IPS DF 19.7 (cell line): ENCODE measurements around the gene PUS3.
A peak's percentile ranks its signal among the peaks of the same experiment; 100 is the strongest.

ENCODE experiments used
- DNase-seq: peaks from one replicate; pipeline ENCODE4 v3.0.0-alpha.2; 2013; ENCODE audit warnings: low read depth, low spot score

PUS3 gene, protein sequence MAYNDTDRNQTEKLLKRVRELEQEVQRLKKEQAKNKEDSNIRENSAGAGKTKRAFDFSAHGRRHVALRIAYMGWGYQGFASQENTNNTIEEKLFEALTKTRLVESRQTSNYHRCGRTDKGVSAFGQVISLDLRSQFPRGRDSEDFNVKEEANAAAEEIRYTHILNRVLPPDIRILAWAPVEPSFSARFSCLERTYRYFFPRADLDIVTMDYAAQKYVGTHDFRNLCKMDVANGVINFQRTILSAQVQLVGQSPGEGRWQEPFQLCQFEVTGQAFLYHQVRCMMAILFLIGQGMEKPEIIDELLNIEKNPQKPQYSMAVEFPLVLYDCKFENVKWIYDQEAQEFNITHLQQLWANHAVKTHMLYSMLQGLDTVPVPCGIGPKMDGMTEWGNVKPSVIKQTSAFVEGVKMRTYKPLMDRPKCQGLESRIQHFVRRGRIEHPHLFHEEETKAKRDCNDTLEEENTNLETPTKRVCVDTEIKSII

DNA sequence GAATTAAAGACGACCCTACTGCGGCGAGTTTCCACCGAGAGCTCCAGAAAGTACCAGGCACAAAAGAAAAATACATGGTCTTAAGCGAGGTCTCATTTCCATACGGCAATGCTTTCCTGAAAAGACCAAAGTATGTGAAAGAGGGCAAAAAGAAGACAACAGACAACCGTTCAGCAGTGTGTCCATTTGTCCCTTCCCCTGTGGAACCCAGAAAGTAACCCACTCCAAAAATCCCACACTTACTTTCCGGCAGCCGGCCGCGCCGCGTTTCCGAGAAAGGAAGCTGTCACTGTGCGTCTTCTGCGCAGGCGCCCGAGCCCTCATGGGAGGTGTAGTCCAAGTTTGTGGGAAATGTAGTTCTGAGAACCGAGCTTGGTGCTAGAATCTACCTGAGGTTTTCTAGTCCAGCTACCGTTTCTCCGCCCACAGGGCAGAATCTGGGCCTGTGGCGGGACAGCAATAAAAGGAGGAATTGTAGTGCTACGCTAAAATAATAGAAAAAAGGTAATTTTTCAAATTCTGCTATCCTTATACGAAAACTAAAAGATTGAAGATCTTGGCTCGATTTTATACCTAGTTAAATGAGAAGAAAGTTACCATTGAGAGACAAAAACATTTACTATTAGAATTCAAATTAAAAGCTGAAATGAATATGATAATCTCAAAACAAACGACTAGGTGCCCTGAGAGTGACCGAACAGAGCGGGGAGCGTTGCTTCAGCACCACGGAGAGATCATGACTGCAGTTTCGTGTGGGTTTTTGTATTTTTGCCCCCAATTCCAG, at the start of gene PUS3:
Gene PUS3 (minus strand): TSS at position 280 of the 784 bp plus-strand sequence. CDS start 6,922 bp downstream, outside the sequence.
- DNase-seq = peak; percentile 80

DNA sequence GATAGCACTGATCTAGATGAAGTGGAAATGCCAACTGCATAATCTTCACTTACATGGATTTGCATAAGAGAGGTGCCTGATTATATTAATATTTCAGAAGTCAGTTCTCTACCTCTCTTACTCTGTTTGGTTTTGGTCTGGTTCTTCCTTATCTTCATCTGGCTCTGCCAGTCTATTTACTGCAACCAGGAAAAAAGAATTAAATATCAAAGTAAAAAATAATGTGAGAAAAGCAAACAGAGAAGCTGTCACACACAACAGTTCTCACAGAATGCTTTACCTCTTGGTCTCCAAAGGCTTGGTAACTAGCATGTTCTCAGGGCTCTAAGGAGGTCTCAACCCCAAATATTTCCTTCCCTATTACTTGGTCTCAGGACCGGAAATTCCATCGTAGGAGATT, 49.6 kb upstream of the PUS3 start:
- no peak for DNase-seq

DNA sequence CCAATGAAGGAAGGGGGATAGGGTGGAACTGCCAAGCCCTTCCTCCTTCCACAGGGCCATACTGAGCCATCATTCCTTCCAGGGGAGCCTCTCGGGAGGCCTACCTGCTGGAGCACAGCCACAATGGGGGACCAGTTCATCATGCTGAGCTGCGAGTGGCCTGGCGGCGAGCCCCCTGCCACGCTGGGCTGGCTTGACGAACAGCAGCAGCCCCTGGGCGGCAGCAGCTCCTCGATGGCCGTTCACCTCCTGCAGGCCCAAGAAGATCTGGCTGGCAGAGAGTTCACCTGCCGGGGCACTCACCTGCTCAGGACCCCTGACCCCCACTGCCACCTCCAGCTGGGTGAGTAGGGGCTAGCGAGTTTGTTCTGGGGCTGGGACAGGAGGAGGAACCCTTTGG, 48.7 kb upstream of the PUS3 start:
- no peak for DNase-seq

DNA sequence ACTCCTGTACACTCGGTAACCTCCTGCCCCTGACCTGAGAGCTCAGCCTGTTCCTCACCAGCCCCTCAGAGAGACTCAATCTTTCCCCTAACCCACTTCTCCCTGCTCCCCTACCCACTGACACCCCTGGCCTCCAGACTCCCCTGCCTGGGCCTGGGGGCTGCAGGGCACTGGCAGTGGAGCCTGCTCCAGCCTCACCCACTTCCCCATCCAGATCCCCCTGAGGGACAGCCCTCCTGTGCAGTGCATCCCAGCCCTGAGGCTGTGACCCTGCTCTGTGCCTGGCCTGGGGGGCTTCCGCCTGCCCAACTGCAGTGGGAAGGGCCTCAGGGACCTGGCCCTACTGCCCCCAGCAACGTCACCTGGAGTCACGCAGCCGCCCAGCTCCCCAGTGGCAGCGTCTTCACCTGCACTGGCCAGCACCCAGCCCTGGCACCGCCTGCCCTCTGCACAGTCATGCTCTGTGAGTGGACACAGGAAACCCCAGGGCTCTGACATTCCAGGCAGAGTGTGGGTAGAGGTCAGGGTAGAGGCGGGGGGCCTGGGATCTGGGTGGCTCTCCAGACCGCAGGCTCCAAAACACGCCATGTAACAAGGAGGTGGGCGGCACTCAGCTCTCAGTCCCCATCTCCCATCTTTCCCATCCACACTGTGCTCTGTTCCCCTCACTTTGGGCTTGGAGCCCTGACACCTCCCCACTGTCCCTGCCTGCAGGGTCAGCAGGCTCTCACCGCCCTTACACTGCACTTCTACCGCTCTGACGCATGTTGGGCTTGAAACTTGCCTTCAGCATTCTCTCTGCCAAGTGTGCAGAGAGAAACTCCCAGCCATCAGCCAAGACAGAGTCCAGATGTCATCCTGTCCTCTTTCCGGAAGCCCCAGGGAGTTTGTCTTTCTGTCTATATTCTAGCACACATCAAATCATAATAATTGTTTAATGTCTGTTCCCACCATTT, 48.0 kb upstream of the PUS3 start:
- DNase-seq = no peak

DNA sequence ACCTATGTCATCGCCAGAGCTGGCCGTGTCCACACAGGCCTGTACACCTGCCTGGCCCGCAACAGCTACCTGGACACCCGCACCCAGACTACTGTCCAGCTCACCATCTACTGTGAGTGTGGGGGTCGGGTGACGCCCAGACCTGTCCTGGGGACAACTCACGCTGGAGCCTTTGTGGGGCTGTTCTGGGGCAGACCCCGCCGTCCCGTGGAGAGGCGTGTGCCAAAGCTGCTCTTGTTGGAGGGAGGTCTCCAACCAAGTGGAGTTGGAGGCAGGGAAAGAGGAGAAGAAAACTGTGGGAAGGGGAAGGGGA, 47.1 kb upstream of the PUS3 start:
- DNase-seq = no peak

DNA sequence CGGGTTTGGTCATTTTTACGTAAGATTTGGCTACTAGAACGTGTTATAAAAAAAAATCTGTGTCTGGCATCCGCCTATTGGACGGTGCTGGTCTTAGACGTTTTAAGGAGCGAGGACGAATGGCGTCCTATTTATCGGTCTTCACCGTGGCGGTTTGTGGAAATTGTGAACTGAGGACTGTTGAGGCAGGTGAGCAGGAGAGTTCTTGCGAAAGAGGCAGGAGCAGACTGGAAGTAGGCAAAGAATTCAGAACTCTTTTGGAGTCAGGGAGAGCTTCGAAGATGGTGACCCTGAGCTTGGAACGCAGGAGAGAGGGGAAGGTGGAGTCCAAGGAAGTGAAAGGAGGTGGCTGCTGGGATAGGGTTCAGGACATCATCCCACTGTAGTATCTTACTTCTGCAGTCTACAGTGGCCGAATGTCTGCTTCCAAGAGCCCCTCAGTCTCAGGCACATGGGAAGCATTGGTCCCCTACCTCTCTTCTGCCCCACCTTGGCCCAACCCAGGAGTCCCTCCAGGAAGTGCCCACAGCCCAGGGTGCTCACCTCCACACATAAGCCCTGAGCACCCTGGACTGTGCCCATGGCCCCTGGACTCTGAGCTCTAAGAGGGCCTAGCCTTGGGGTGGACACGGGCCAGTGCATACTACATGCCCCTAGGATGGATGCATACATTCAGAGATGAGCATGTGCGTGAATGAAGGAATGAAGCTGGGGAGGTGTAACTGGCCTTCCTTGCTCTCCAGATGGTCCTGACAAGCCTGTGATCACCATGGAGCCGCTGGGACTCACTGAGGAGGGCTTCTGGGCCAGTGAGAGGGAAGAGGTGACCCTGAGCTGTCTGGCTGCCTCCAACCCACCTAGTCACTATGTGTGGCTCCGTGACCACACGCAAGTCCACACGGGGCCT, 46.5 kb upstream of the PUS3 start:
- no peak for DNase-seq

DNA sequence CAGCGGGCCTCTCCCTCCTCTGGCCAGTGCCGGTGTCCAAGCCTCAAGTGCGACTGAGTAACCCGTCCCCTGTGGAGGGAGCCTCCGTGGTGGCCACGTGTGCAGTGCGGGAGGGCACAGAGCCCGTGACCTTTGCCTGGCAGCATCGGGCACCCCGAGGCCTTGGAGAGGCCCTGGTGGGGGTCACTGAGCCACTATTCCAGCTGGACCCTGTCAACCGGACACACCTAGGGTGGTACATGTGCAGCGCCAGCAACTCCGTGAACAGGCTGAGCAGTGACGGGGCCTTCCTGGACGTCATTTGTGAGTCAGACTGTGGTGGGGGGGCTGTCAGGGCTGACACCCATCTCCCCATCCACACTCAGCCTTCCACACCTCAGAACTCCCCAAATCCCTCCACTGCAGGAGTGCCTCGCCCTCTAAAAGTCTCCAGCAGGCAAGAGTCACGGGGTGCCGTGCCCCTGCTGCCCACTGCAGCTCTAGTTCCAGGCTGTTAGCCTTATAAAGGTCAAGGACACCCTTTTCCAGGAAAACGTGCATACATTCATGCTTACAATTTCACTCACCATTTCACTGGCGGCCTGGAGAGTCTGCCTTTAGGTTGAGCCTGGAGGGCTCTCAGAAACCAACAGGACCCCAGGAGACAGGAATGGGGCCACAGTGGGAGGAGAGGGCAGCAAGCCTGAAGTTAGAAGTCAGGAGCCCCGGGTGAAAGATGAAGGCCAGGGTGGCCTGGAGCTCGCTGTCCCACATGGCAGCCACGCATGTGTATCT, 45.5 kb upstream of the PUS3 start:
- no peak for DNase-seq

DNA sequence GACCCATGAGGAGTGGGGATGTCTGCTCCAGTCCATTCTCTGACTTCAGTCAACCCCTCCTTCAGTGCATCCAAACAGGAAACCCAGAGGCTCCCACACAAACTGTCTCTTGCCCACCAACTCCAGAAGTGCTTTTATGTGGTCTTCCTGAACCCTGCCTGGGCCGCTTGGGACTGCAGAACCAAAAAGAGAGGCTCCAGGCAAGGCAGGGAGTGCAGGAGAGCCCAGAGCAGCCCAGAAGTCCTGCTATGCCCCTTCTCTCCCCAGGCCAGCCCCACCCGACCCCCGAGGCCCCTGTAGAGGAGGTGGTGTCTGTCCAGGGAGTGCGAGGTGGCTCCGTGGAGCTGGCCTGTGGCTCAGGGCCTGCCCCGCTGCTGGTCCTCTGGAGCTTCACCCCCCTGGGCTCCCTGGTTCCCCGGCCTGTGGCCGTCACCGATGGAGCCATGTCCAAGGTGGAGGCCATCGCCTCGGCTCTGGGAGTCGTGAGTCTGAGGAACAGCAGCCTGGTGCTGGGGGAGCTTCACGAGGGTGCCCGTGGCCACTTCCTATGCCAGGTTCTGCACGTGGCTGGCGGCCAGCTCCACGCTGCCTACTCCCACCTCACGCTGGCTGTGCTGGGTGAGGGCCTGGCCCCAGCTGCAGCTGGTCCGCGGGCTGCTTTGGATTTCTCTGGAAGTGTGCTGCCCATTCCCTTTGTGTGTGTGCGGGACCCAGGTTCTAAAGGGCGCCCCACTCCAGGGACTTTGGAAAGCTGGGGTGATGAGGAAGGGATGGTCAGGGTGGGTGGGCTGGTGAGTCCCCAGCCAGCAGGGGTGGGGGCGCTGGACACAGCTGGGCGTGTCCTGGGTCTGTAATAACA, 44.6 kb upstream of the PUS3 start:
- DNase-seq = no peak

DNA sequence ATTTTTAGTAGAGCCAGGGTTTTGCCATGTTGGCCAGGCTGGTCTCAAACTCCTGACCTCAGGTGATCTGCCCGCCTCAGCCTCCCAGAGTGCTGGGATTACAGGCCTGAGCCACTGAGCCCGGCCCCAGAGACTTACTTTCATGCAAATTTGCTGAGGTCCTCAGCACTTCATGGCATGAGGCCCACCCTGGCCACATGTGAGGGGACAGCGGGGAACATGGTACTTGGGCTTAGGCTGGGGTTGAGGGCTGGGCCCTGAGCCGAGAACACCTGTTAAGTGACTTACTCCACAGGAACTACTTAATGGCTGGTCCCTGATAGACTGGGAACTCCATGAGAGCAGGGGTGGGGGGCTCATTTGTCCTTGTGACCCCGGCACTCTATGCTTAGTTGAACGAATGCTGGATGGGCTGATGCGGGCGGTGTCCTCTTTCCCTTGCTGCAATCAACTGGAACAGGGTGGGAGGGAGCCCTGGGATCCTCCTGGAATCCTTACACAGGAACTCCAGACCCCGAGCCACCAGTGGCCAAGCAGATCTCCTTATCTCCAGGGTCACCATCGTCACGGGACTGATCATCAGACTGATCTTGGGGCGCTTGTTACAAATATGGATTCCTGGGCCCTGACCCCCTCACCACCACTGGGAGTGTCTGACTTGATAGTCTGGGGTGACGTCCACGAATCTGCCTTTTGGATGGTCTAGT, 43.9 kb upstream of the PUS3 start:
- DNase-seq = no peak

DNA sequence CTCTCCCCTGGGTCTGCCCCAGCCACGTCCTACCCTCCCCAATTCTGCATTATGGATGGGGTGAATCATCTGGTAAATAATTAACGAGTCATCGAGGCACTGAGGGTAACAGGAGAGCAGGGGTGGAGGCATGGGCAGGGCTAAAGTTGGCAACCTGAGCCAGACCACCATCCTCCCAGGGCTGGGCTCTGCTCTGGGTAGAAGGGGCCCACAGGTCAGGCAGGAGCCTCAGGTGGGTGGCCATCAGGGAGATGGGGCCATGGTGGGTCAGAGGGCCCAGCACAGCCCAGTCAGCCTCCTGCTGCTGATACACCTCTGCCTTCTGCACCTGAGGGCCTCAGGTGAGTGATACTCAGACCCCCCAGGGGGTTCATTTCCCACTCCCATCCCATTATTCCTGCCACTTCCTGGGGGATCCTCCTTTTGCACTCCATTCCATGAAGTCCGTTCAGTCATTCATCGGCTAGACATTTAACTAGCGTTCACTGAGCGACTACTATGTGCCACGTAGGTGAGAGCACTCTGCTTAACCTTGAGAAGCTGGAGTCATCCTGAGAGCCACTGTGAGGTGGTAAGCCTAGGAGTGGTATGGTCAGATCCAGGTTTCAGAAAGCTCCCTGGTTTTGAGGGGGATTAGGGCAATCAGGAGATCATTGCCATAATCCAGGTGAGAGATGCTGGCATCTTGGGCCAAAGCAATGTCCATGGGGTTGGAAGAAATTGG, 43.0 kb upstream of the PUS3 start, which contains the start of gene VSIG10L2:
Gene VSIG10L2 (plus strand): TSS at position 248 of the 724 bp plus-strand sequence. CDS start 12 bp downstream, at position 260.
- DNase-seq = no peak

DNA sequence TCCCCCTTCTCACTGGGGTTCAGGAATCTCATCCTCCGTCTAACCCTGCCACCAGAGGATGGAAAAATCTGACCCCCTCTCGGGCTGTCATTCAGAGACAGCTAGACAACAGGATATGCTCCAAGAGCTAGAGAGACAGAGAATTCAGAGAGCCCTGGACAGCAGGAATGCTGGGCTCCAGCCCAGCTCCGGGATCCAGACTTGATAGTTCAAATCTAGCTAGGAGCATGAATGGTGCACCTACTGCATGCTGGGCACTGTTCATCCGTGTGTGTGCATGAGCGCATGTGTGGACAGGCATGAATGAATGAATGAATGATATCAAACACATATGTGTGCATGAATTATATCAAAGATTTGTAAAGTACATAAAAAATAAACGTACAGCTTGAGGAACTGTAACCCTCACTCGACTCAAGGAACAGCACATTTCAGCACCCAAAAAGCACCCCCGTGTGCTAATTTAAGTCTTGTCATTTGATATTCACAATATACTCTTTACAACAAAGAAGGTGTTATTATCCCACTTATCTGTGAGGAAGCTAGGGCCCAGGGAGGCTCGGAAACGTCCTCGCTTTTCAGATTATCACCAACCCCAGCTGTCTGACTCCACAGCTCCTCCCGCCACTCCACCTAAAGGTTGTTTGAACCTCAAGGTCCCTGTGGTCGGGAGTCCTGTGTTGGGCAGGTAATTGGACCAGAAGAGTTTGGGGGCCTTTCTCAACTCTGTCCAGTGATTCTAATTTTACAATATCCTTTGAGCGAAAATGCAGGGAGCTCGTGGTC, 42.2 kb upstream of the PUS3 start:
- no peak for DNase-seq

DNA sequence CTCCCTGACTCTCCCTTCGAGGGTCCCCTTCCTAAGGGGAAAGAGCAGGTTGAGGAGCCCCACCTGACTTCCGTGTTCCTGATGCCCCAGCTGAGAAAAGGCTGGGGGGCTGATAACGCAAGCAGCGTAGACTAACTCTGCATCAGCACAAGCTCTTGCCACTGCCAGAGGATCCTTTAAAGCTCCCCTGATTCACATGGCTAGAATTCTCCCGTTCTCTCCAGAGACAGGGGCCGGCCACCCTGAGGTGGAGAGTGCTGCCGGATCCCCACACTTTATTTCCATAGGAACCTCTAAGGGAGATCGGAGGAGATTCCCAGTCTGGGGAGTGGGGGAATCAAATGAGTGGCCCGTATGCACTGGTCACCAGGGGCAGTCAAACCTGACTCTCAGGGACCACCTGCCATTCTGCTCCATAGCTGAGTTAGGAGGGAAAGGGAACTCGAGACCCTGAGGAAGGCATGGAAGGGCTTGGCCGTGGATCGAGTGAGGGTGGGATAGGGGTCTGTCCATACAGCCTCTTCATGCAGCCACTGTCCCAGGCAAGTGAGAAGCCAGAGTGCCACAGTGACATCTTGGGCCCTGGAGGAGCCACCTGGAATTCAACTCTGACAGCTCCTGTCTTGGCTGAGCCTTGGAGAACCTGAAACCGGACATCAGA, 41.5 kb upstream of the PUS3 start:
- DNase-seq = no peak

DNA sequence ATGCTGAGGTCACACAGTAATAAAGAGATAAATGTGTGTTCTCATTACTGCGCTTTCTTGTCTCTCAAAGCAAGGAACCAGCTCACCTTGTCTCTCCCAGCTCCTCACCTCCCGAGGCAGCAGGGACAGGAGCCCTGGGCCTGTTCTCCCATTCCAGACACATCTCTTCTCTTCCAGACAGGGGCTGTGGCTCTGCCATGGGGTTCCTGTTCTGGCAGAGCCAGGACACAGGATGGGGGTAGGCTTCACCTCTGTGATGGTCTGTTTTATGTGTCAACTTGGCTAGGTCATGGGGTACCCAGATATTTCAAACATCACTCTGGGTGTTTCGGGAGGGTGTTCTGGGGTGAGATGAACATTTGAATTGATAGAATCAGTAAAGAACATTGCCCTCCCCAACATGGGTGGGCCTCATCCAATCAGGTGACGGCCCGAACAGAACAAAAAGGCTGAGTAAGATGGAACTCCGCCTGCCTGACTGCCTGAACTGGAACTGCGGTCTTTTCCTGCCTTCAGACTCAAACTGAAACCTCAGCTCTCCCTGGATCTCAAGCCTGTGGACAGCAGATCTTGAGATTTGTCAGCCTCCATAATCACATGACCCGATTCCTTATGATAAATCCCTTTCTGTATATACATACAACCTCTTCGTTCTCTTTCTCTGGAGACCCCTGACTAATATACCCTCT, 40.8 kb upstream of the PUS3 start:
- DNase-seq = no peak

DNA sequence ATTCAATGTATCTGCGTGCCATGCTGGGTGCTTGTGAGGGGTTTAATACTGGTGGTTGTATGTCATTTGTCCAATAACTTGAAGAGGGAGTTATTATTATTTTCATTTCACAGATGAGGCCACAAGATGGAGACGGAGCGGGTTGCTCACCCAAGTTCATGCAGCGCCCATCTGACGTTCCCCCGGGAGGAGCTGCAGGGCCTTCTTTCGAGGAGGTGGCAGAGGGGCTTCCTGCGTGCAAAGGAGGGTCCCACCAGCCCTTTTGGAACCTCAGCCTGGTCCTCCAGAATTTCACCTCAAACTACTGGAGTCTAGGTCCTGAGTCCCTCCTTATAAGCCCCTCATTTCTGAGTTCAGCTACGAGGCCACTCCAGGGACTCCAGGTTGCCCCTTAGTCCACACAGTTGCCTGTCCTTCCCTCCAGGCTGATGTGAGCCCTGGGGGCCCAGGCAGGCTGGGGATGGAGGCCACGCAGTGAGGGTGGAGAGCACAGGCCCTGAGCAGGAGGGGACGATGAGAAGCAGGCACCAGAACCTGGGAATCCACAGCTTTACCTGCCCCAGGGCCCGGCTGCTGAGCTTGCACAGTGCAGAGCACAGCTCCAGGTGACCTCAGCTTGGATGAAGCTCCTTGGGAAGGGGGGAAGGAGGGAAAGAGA, 39.9 kb upstream of the PUS3 start:
- no peak for DNase-seq
